Left renal pelvis (tissue), 4 donors: ENCODE measurements around the gene ACOXL. TPM values are rescaled to one million over a fixed set of nuclear protein-coding genes. Genes with fewer than 3 reads are reported as not detected.
"Not testable (repeated sequence)": the region's sequence is repeated elsewhere in the genome, so short reads cannot be mapped to it uniquely, and the experiment has no call there.

Experiments
- DNase-seq, 4 donors: peaks; one replicate each; pipeline ENCODE4 v3.0.0-alpha.2; 2013; ENCODE audit warnings: low read depth in 4 of 4, low spot score in 3 of 4
- polyA plus RNA-seq, 4 donors: library from polyadenylated mRNA; unstranded; fragments of 120-200 nt; gene quantifications; one replicate each; pipeline ENCODE4 v1.2.1, GENCODE V29; 2013; ENCODE audit not compliant: insufficient read length in 4 of 4

Gene ACOXL
- polyA plus RNA-seq, 4 donors, result 0.31 to 1.6 (median 0.72) TPM

DNA sequence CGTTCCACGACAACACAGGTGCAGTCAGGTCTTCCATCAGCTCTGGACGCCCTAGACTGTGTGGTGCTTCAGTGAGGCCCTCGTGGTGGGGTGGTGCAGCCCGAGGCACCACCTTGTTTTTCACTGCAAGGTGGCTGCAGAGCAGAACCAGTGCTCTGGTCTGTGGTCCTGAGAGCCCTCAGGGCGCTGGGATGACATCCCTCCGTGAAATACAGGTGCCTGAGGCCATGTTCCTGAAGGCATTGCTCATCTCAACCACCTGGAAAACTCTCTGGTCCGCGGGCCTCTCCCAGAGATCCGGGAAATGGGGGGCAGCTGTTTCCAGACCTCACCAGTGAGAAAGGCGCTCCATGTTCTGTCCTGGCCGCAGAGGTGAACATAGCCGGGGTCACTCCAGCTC is 119.2 kb downstream of the ACOXL start:
- DNase-seq, result no peak

DNA sequence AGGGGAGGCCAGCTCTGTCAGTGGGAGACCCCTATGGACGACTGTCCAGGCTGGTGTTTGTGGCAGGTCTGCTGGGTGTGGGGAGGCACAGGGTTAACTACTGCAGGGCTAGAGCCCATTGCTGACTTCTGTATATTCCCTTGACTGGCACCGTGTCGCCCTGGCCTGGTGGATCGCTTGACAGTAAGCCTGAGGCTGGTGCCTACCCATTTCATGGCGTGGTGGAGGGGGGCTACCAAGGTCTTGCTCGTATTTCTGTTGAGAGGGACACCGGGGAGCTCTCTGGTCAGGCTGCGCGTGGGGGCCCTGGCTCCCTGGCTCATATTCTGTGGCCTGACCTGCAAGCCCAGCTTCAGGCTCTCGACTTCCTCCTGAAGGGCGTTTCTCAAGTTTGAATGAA is 119.7 kb downstream of the ACOXL start:
- no peak for DNase-seq

DNA sequence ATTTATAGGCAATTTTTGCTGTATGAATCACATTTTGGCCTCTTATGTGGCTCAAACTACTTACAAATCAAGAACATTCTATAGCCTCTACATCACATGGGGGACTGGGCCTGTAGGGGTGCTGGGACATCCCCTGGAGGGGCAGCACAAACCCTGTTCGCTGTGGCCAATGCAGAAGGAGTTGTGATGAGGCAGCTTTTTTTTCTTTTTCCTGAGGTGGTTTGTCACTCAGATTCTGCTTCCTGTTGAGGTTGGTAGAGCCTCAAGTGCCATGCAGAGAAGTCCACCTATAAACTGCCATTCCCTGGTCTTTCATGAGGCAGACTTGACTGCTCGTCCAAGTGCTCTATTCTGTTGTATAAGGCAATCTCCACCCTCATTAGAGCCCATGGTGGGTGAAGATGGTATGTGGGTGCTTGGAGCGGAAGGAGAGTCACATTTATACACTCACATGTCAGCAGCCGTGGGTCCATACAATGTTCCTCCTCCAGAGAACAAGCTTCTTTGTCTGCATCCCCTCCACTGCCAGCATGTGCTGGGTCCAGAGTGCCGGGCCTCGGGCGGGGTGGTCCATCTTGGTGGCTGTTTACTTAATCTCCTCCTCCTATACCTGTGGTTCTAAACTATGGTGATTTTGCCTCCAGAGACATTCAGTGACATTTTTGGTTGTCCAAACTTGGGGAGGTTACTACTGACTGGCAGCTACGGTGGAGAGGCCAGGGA is 120.3 kb downstream of the ACOXL start:
- no peak for DNase-seq

DNA sequence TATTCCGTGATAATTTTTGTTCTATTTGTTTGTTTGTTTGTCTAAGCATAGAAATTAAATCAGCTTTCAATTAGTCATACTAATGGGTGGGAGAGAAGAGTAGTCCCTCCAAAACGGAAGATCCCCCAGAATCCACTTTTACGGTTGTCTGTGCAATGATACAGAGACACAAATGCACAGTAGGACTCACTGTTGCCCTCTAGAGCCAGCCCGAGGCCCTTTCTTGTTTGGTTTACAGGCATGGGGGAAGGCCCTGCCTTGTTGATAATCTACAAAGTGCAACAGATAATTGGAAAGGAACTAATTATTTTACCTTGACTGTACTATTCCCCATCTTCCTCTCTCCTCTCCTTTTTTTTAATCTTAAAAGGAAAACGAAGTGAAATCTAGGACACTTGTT is 121.1 kb downstream of the ACOXL start:
- DNase-seq, result no peak

DNA sequence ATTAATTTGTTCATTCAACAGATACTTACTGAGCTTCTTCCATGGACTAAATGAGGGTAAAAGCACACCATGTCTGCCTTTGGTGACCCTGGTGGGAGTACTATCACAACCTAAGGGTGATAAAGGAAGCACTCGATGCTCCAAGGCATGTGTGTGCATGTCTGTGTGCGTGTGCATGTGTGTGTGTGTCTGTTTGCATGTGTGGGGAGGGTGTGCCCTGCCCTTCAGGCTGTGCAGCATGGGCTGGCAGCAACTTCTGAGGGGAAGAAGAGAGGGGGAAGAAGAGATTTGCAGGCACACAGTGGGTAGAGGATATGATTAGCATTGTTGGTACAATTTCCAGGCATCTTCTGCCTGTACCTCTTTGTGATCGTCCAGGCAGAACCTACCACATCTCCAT is 121.6 kb downstream of the ACOXL start:
- no peak for DNase-seq

DNA sequence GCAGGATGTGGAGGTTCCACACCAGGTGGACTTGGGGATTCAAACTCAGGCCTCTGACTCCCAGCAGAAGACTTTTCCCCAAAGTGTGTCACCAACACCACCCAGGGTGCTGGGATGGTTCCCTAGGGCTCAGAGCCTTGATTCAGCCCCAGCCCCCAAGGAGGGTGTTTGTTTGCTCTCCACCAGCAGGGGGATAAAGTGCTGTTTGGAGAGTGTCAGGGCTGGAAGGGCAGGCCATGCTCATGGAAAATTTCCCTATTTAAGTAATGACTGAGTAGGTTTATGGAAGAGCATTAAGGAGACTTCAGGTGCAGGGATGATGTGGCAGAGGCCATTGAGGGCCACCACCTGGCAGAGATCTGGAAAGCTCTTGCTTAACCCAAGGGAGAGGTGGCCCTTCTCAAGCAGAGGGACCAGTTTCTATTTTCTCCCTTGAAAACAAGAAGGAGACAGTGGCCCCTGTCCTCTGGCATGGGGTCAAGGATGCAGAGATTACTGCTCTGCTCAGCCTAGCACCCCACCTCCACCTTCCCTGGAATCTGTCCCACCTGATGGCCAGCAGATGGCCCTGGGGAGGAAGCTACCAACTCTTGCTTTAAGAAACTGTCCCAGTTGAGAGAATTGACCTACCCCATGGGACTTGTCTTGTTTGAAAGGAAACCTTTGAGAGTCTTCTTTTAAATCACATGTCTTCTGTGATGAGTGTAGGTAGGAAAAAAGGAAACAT is 122.1 kb downstream of the ACOXL start:
- DNase-seq, result no peak

DNA sequence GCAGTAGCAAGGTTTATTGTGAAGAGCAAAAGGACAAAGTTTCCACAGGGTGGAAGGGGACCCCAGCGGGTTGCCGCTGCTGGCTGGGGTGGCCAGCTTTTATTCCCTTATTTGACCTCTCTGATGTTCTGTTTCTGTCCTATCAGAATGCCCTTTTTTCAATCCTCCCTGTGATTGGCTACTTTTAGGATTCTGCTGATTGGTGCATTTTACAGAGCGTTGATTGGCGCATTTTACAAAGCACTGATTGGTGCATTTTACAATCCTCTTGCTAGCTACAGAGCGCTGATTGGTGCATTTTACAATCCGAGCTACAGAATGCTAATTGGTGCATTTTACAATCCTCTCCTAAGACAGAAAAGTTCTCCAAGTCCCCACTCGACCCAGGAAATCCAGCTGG is 123.5 kb downstream of the ACOXL start:
- DNase-seq, result not testable (repeated sequence)

DNA sequence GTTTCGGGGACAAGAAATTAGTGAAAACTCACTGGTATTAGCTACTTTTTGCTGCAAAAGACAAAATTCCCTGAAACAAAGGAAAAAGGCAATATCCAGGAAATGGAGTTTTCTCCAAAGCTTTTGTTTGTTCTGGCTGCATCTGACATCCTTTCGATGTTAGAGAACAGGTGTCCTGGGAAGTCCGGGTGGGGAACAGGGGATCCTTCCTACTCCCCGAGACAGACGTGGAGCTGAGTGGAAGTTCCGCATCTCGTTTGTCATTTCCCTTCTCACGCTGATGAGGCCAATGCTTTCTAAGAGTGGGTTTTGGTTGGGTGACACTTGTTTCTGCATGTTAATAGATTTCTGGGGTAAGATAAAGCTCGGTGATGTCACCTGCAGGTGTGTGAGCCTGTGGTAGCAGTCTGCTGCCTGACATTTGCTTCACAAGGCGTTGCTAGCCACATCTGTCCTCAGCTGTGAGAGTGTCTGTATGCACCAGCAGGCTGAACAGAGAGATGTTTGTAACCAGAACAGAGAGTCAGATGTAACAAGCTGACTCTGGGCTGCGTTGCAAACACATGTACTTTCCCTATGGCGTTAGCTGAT is 125.9 kb downstream of the ACOXL start:
- no peak for DNase-seq

DNA sequence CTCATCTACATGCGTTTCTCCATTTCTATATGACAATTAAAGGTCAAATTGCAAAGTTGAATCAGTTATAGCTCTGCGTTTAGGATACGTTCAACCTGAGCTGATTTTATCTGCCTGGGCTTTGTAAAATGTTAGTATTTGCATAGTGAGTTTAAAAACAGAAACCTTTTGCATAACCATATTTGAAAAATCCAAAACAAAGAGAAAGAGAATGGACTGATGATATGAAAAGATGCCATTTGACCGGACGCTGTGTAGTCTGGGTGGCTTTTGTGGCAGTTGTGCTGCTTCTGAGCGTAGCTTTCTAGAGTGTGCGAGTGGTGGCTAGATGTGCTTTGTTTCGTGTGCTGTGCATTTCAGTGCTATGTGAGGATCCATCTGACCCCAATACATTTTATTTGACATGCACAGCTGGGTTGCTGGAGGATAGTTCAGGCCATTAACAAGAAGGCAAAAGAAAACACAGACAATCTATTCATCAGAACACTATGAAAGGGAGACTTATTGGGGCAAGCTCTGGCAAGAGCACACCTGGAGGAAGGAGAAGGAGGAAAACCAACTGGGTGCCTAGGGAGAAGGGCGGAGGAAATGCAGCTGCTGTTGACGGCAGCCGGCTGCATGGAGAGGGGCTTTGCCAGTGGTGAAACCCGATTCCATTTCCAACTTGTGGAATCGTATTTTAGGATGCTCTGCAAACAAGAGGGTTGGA is 126.8 kb downstream of the ACOXL start:
- DNase-seq, result no peak

DNA sequence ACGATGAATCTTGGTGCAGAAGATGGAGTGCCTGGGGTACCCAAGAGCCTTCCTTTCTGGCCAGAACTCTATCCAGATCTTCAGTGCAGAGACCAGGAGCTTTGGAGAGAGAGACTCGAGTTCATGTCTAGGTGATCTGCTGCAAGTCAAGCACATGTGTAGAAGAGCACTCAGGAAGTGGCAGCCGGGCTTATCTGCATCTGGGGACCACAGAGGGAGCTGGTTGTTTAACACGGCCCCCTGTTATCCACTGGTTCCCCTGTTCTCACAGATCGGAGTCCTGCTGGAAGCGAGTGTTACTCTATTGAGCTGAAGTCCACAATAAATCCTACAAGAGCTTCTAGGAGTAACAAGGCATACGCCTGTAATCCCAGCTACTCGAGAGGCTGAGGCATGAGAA is 128.3 kb downstream of the ACOXL start:
- DNase-seq, result no peak

DNA sequence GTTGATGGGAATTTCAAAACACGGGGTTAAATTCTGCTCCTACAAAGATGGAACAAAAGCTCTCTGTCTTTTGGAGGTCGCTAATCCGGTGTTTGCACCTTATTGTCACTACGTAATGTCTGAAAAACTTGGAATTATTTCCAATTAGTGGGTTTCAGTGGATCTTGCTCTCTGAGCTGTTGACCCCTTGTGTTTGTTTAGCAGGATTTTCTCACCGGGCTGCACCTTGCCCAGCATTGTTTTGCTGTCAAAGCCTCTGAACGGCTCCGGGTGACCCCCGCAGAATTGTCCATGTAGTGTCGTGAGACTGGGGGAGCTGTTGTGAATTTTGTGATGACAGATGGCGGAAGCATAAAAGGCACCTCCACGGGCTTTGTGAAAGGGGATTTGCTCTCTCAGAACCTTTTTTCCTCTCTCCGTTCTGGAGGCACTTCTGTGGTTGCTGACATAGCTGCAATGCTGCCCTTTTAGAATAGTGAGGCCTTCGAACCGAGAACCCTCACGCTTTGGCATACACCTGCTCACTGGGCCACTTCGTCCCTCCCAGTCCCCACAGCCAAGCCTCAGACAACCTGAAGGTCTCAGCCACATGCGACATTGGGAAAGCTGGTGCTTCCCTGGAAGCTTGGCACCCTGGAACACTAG is 129.4 kb downstream of the ACOXL start:
- no peak for DNase-seq

DNA sequence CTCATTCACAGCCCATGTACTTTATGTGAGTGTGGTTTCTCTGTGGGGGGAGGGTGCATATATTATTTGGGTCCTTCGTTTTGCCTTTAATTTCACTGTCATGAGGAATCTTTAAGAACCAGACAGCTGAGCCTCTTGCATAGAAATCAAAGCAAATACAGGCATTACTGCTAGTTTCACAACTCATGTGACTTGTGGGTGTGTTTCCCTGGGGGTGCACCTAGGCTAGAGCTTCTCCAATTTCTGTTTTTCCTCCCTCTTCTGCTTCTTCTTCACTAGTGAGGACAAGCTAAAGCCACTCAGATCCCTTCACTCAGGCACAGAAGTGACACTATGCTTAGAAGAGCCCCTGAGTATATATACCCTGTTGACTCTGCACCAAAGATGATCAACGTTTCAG is 131.4 kb downstream of the ACOXL start:
- no peak for DNase-seq

DNA sequence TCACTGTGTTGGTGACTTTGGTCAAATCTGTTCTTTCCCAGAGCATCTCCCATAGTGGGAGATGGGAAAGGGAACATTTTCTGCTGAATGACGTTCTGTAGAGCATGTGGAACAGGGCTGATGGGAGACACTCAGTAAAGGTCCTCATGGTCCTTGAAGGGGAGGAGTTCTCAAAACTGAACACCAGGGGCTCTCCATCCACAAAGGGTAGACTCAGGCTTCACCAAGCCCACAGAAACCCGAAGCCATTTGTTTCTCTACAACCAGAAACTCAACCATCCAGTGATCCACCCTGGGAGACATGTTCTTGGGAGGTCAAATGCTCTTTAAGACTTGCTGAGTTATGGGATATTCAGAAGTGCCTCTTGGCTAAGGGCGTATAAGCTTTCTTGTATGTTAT is 131.8 kb downstream of the ACOXL start:
- no peak for DNase-seq

DNA sequence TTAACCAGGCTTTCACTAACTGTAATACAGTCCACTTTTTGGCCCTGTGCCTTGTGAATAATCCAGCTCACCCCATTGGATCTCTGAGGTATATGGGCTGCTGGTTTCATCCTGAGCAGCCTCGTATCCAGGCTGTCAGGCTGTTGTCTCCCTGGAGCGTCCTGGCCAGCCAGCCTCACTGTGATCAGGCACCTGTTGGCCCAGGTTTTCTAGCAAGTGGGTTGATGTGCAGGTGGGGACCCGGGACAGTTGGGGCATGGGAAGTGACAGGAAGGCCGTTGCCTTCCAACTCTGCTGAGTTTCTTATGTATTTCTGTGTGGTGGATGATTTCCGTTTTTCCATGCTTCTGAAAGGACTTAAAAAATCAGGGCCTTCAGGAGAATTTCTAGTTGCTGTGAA is 132.4 kb downstream of the ACOXL start:
- DNase-seq, result no peak

DNA sequence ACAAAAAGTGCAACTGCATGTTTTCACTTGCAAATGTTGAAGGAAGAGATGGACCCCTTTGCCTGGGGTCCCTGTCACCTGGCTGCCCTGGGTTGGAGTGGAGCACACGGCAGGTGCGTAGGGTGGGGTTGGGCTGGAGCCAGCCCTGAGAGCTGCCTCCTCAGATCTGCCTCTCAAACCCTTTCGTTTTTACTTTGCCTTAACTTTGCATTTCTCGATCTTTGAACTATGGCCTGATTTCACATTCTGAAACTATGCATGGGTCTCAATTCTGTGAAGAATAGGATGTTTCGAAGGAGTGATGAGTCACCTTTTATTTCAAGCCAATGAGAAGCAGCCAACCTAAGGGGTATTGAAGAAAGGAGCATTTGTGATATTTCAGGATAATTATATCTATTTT is 132.8 kb downstream of the ACOXL start:
- no peak for DNase-seq

DNA sequence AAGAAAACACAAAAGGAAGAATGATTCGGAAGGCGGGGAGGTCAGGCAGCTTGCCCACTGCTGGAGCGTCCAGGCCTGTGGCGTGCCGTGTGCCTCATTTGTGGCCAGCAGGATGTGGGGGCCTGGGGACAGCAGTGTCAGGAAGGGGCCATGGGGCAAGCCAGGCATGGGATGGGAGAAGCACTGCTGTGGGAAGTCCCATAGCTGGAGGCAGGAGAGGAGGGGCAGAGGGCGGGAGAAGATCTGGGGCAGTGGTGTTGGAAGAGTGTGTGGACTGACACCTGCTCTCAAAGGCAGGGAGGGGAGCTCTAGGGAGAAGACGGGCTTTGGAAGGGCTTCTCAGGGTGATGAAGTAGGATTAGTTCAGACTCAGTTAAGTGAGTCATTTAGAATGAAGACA is 133.7 kb downstream of the ACOXL start:
- no peak for DNase-seq

DNA sequence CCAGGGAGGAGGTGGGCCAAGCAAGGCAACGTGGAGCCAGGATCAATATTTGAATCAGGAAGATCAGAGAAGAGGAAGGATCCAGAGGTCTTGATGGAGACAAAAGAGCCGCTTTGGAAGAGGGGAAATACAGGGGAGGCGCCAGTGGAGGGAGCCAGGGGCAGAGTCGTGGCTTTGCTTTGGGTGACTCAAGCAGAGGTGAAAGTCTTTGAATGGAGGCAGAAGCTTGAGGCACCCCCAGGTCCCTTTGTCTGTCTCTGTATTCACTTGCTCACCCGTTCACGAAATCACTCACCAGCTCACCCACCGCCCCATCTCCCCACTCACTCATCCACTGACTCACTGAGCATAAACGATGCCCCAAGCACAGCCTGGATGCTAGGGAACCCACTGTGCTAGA is 134.1 kb downstream of the ACOXL start:
- no peak for DNase-seq

DNA sequence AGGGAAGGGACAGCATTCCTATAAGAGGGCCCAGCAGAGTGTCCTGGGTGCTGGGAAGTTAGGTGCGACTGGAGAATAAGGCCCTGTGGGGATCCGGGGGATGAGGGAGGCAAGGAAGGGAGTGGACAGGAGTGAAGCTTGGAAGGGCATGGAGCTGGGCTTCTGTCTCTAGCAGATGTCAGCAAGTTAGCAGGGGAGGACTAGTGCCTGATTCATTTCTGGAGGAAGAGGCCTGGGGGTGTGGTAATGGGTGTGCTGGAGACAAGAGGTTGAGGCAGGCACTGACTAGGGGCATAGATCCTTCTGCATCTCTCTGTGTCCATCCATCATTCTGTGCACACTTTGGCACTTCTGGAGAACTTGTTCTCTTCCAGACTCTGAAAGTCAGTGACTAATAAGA is 134.7 kb downstream of the ACOXL start:
- no peak for DNase-seq

DNA sequence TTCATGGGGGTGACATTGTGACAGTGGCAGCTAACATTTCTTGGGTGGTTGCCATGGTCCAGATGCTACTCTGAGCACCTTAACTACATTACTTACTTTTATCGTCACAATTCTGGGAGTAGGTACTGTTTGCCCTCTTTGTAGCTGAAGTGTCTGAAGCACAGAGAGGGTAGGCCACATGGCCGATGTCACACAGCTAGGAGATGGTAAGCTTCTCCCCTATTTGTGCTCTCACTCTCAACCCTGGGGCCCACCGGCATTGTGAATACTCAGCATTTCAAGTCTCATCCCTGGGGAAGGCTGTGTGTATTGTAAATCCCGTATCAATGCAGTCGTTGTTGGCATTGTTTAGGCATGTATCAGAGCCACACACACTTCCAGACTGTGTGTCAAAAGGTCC is 136.6 kb downstream of the ACOXL start:
- no peak for DNase-seq

DNA sequence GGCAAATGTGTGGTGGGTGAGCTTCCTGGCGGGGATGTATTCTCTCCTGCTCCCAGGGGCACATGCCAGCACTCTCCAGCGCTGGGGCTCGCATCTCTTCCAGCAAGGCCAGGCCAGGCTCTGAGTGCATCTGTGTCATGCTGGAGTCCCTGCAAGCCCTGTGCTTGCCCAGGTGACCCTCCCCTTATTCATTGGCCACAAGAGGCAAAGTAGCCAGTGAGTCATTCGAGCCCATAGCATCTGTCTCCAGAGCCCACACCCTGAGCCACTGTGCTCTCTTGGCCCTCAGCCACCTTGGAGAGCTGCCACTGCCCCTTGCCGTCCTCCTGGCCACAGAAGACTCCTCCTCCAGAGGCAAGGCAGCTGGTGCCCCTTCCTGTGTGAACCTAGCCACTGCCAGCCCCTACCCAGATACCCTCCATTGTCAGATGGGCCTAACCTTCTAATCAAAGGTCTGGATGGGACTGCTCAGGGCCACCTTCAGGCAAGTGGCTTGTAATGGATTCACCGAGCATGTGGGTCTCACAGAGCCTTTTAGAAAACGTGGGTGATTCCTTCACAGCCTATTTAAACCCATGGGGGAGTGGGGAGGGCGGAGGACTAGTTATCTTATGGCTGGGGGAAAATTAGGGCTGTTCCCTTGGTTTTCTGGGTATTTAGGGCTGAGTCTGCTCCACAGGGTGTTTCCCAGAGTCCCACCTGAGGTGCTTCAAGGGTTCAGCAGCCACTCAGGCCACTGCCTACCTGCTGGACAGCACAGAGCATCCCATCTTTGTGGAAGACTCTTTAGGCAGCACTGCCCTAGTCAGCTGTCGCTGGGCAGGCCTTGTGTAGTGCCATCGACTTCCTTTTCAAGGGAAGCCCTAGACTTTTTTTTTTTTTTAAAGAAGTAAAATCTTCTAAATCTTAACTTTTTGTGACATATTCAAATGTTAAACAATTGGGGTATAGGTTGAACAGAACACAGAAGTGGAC is 137.4 kb downstream of the ACOXL start:
- DNase-seq, result no peak
